ENCODE results near the gene ARID3C. TPM values are rescaled to one million over a fixed set of nuclear protein-coding genes. Genes with fewer than 3 reads are reported as not detected.

The ARID3C gene
- total and polyA plus RNA-seq, 2 of the 8 experiments (the other 6 are each of a cell fraction or from before 2014, with no cell fraction given), result 0.08 TPM; not detected in 1

DNA sequence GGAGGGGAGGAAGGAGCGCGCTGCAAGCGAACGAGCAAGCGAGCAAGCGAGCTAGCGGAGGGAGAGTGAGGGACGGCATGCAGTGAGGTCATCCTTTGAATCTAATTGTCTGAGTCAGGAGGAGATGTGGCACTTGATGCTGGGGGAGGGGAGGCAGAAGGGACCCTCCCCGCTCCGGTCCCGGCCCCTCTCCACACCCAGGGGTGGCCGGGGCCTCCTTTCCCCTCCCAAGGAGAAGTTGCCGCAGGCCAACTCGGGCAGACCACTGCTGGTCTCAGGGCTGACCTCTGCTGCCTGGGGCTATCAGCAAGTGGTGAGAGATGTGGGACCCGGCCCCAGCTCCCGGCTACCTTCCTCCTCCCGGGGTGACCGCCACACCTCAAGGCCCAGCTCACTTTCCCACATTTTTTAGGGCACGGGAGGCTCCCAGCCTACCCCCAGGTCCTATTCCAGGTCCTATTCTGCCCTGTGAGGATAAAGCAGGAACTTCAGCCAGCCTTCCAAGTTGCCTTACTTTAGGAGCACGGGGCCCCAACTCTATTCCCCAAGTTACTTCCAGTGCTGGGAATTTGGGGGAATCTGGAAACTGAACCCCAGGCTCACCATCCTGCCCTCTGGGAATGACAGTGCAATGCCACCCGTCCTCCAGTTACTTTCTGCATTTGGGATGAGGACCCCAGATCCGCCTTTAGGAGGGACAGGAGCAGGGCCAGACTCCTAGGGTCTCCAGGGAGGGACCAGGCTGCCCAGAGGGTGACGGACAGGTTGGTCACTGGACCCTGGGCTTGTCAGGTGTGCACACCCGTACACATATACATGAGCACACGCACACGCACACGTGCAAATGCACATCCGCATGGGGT is 50.4 kb downstream of the ARID3C start:
- Histone ChIP-seq H2BK5ac (ENCODE audit: low read depth, low read length) (peak overlapping the region; percentile 60; the same call in 1 of the 2 replicates), H3K56ac (replicated peaks; ENCODE audit: insufficient read length, low read depth, low read length) (no peak overlapping the region), H3K27me3 (replicated peaks in 1 of 4; ENCODE audit: control insufficient read depth in 3 of 4, extremely low read depth in 1 of 4, insufficient read depth in 3 of 4, low read length in 3 of 4) (peaks cover 21 to 81% (median 65%) of the 10 kb centered on the region in 4 experiments), H3K4me3 (ENCODE audit: extremely low read depth in 1 of 4, insufficient read depth in 2 of 4, low read depth in 3 of 4, low read length in 4 of 4) (peak overlapping the region; percentile 24 to 55 (median 44)), H3K4me2 (ENCODE audit: insufficient read depth in 1 of 2, low read depth in 2 of 2, low read length in 2 of 2) (peak overlapping the region; percentile 84), H2BK15ac (ENCODE audit: low read length) (peak overlapping the region; percentile 88; the same call in 1 of the 2 replicates), H2BK120ac (replicated peaks; ENCODE audit: low read depth, low read length) (peak overlapping the region; percentile 69), H3K18ac (ENCODE audit: extremely low read depth, low read length) (peak overlapping the region; percentile 71; the same call in 1 of the 2 replicates), H3K9ac (replicated peaks in 1 of 4; ENCODE audit: extremely low read depth in 1 of 4, low read depth in 3 of 4, low read length in 3 of 4) (no peak overlapping the region), H3K27ac (ENCODE audit: low read depth, low read length) (no peak overlapping the region), H4K5ac (ENCODE audit: insufficient read length, low read depth, low read length) (no peak overlapping the region), H3K79me1 (ENCODE audit: low read depth, low read length) (no peaks in the 10 kb centered on the region), H3K36me3 (ENCODE audit: control insufficient read depth in 2 of 4, insufficient read depth in 4 of 4, low read length in 3 of 4) (no peaks in the 10 kb centered on the region), H2AFZ (ENCODE audit: low read length) (no peak overlapping the region; the same call in 1 of the 2 replicates), H3K23ac (ENCODE audit: insufficient read length) (no peak overlapping the region), H2BK12ac (ENCODE audit: low read depth, low read length) (peak overlapping the region; percentile 96; the same call in 1 of the 2 replicates), H2BK20ac (ENCODE audit: low read length) (0 out of 2 replicates have a peak overlapping the region, but pooled peaks have one; percentile 48), H4K20me1 (replicated peaks in 1 of 2; ENCODE audit: control insufficient read depth in 1 of 2, insufficient read depth in 2 of 2, low read length in 2 of 2) (peaks cover 0 to 5% of the 10 kb centered on the region in 2 experiments), H3K4me1 (replicated peaks in 1 of 4; ENCODE audit: control insufficient read depth in 3 of 4, insufficient read depth in 4 of 4, low read length in 3 of 4) (peaks cover 12 to 45% (median 30%) of the 10 kb centered on the region in 4 experiments), H3K79me2 (ENCODE audit: control insufficient read depth in 1 of 2, insufficient read depth in 2 of 2, low read length in 2 of 2) (no peaks in the 10 kb centered on the region), H4K8ac (ENCODE audit: extremely low read depth, insufficient read depth, low read length) (no peak overlapping the region), H3K14ac (ENCODE audit: insufficient read length) (no peak overlapping the region), H3K23me2 (ENCODE audit: low read depth, low read length) (peaks cover 19% of the 10 kb centered on the region; the same call in 1 of the 2 replicates), H4K91ac (replicated peaks; ENCODE audit: insufficient read length, low read length) (no peak overlapping the region), H3K9me3 (ENCODE audit: insufficient read depth in 2 of 2, low read depth in 1 of 2, low read length in 1 of 2) (no peaks in the 10 kb centered on the region), H2AK5ac (ENCODE audit: low read depth, low read length) (no peak overlapping the region), H3K4ac (replicated peaks; ENCODE audit: insufficient read length, low read depth, low read length) (peak overlapping the region; percentile 33)
- ChIA-PET POLR2A (ENCODE audit: partially characterized antibody) (interaction anchor here (1.0 to 5.6 kb wide), 8 partner anchors 10 to 59 kb away, joined by 3 to 36 read pairs (median 4); partner anchors contain the start of genes ARID3C, CNTFR and SIGMAR1), CTCF (ENCODE audit: partially characterized antibody) (interaction anchor here (0.7 to 13.8 kb wide), 14 partner anchors 9 to 97 kb away, joined by 3 to 241 read pairs (median 4); partner anchors contain the start of gene CNTFR)
- no peak for FAIRE-seq
- peak in 1 of 2 experiments; percentile 74 for DNase-seq (ENCODE audit: low read depth in 1 of 2, low spot score in 2 of 2)
- 7% methylated on average over 20 of the region's 28 CpGs; no CpG with 5 or more reads in 1 of the 2 experiments for WGBS, 2 experiments (ENCODE audit: extremely low coverage in 1 of 2, insufficient coverage in 1 of 2, insufficient read length in 1 of 2, insufficient replicate concordance in 2 of 2, low coverage in 1 of 2, low lambda C conversion rate in 2 of 2, missing lambda C conversion rate in 1 of 2)
- TF ChIP-seq EZH2 (IDR thresholded peaks at IDR 0.05; ENCODE audit: low read depth, low read length, severe bottlenecking), result peak; percentile 74
- no peak for TF ChIP-seq POU5F1 (IDR thresholded peaks at IDR 0.05; ENCODE audit: low read depth, low read length)
- no peak for TF ChIP-seq BCL11A (IDR thresholded peaks at IDR 0.05; ENCODE audit: low read depth in 2 of 2, low read length in 2 of 2)
- no peak for TF ChIP-seq JUN (IDR thresholded peaks at IDR 0.05; ENCODE audit: low read depth, low read length)
- no peak for TF ChIP-seq NRF1 (IDR thresholded peaks at IDR 0.05; ENCODE audit: low read depth, low read length)
- TF ChIP-seq, protein P1, sequence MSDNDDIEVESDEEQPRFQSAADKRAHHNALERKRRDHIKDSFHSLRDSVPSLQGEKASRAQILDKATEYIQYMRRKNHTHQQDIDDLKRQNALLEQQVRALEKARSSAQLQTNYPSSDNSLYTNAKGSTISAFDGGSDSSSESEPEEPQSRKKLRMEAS (IDR thresholded peaks at IDR 0.05), result no peak
- no peak for TF ChIP-seq MAFK (IDR thresholded peaks at IDR 0.05; ENCODE audit: low read depth, low read length)
- no peak for TF ChIP-seq ASH2L (IDR thresholded peaks at IDR 0.05; ENCODE audit: low read length)
- no peak for TF ChIP-seq HDAC6 (IDR thresholded peaks at IDR 0.05; ENCODE audit: low read depth, low read length)
- TF ChIP-seq SRF (IDR thresholded peaks at IDR 0.05; ENCODE audit: low read depth, low read length), result no peak
- TF ChIP-seq FOSL1 (IDR thresholded peaks at IDR 0.05; ENCODE audit: insufficient read depth, low read depth, low read length), result no peak
